Nephron (organoid): ENCODE results near the gene GALNT2.

ENCODE experiments used
- H3K27ac Mint-ChIP-seq, 3 experiments: 2 replicates each; pipeline ENCODE4 v1.8.0; 2020; ENCODE audit warnings: mixed read lengths in 3 of 3, mild to moderate bottlenecking in 2 of 3, moderate library complexity in 1 of 3
- H3K27me3 Mint-ChIP-seq: 2 replicates; pipeline ENCODE4 v1.8.0; 2021; ENCODE audit warnings: low read depth, mild to moderate bottlenecking, moderate library complexity, mixed read lengths
- H3K36me3 Mint-ChIP-seq: 2 replicates; pipeline ENCODE4 v1.8.0; 2020; ENCODE audit warnings: low read depth, mixed read lengths
- H3K4me1 Mint-ChIP-seq: 2 replicates; pipeline ENCODE4 v1.8.0; 2020; ENCODE audit warnings: mixed read lengths
- H3K4me3 Mint-ChIP-seq, 3 experiments: 2 replicates each; pipeline ENCODE4 v1.8.0; 2020; ENCODE audit warnings: mild to moderate bottlenecking in 3 of 3, mixed read lengths in 3 of 3, moderate library complexity in 2 of 3
- H3K9me3 Mint-ChIP-seq: 2 replicates; pipeline ENCODE4 v1.8.0; 2020; ENCODE audit warnings: mixed read lengths
- CTCF ChIP-seq, 3 experiments: fragments of 200-600 bp; sonication (generic); IDR thresholded peaks; one replicate each; pipeline ENCODE4 v1.5.0; 2021; ENCODE audit warnings: antibody characterized with exemption in 3 of 3; ENCODE audit not compliant: unreplicated experiment in 3 of 3

GALNT2 gene

DNA sequence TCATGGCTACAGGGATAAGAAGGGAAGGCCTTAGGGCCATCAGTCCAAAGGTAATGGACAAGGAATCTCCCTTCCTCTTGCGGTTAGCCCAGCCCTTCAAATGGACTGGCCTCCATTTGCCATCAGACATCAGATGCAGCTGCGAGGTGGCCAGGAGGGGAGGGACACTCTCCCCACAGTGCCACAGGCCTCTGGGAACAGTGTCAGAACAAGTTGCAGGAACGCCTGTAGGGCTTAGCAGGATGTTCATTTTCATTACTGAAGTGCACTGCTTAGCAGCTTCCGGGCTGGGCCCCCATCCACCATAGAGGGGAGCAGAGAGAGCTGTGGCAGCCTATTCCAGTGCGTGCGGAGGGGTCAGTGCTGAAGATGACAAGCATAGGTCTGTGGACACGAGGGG is 127.5 kb downstream of the GALNT2 start:
- Mint-ChIP-seq H3K36me3 (no peaks in the 10 kb centered on the region), H3K4me1 (peaks cover 52% of the 10 kb centered on the region), H3K4me3 (no peak overlapping the region), H3K9me3 (no peaks in the 10 kb centered on the region), H3K27me3 (peaks cover 7% of the 10 kb centered on the region), H3K27ac (no peak overlapping the region)
- no peak for TF ChIP-seq CTCF (IDR thresholded peaks at IDR 0.05; ENCODE audit: unreplicated experiment in 3 of 3)

GRCh38 chr1:230195199-230195598 is 128.2 kb downstream of the GALNT2 start:
- no peak overlapping the region for H3K4me3 Mint-ChIP-seq
- peaks cover 7% of the 10 kb centered on the region for H3K27me3 Mint-ChIP-seq
- no peaks in the 10 kb centered on the region for H3K9me3 Mint-ChIP-seq
- peaks cover 47% of the 10 kb centered on the region for H3K4me1 Mint-ChIP-seq
- no peak overlapping the region for H3K27ac Mint-ChIP-seq
- H3K36me3 Mint-ChIP-seq, result no peaks in the 10 kb centered on the region
- no peak for TF ChIP-seq CTCF (IDR thresholded peaks at IDR 0.05; ENCODE audit: unreplicated experiment in 3 of 3)

GRCh38 chr1:230196077-230196476 is 129.0 kb downstream of the GALNT2 start:
- H3K27ac Mint-ChIP-seq, result no peak overlapping the region
- H3K36me3 Mint-ChIP-seq, result no peaks in the 10 kb centered on the region
- no peak for TF ChIP-seq CTCF (IDR thresholded peaks at IDR 0.05; ENCODE audit: unreplicated experiment in 3 of 3)
- H3K27me3 Mint-ChIP-seq, result peaks cover 7% of the 10 kb centered on the region
- H3K4me1 Mint-ChIP-seq, result peaks cover 44% of the 10 kb centered on the region
- H3K9me3 Mint-ChIP-seq, result no peaks in the 10 kb centered on the region
- H3K4me3 Mint-ChIP-seq, result no peak overlapping the region

- Mint-ChIP-seq H3K4me1 (peaks cover 32% of the 10 kb centered on the region), H3K27me3 (peaks cover 7% of the 10 kb centered on the region), H3K27ac (no peak overlapping the region), H3K9me3 (no peaks in the 10 kb centered on the region), H3K36me3 (peaks cover 1% of the 10 kb centered on the region), H3K4me3 (no peak overlapping the region)
- TF ChIP-seq CTCF (IDR thresholded peaks at IDR 0.05; ENCODE audit: unreplicated experiment in 3 of 3), result no peak
Measured at GRCh38 chr1:230197644-230198567, 130.9 kb downstream of the GALNT2 start.

GRCh38 chr1:230199034-230199433 is 132.0 kb downstream of the GALNT2 start:
- H3K4me1 Mint-ChIP-seq, result peaks cover 22% of the 10 kb centered on the region
- no peak overlapping the region for H3K27ac Mint-ChIP-seq

More at GRCh38 chr1:230199034-230199433, 132.0 kb downstream of the GALNT2 start:
- Mint-ChIP-seq H3K9me3 (no peaks in the 10 kb centered on the region), H3K36me3 (peaks cover 13% of the 10 kb centered on the region), H3K27me3 (peaks cover 7% of the 10 kb centered on the region), H3K4me3 (no peak overlapping the region)
- TF ChIP-seq CTCF (IDR thresholded peaks at IDR 0.05; ENCODE audit: unreplicated experiment in 3 of 3), result no peak
